IMR-90 (cell line): ENCODE results near the gene VCL. TPM values are rescaled to one million over a fixed set of nuclear protein-coding genes. Genes with fewer than 3 reads are reported as not detected.

Experiments
- ATAC-seq: fragments of 200-7000 bp; cut with Tn5 transposase; 2 replicates; pipeline ENCODE4 v1.9.1; 2020; ENCODE audit warnings: low read depth, mild to moderate bottlenecking, moderate library complexity
- BruUV-seq: library from RNA; stranded (reverse); fragments of 400-500 nt; replicated peaks from 2 replicates; lab custom pipeline; 2021; lab: Mats Ljungman, UMichigan
- CTCF ChIA-PET: fragments of 300-600 bp; formaldehyde crosslinking; extraction: SDS; loops from one replicate; lab custom pipeline; 2021; ENCODE audit warnings: antibody characterized with exemption; lab: Yijun Ruan, JAX
- POLR2A ChIA-PET: fragments of 300-600 bp; sonication (Branson Sonifier 250); formaldehyde crosslinking; loops from one replicate; lab custom pipeline; 2022; ENCODE audit warnings: antibody characterized with exemption; ENCODE audit not compliant: unreplicated experiment; lab: Charles Lee
- DNase-seq: peaks from one replicate; pipeline ENCODE4 v3.0.0; 2013
- H2AFZ ChIP-seq: replicated peaks from 2 replicates; pipeline ENCODE3; 2013; ENCODE audit warnings: low read length, mild to moderate bottlenecking; ENCODE audit not compliant: poor library complexity
- H2AK5ac ChIP-seq: 2 replicates; pipeline ENCODE4 v1.6.1; 2013; ENCODE audit warnings: low read depth, low read length, inconsistent platforms
- H2AK9ac ChIP-seq: replicated peaks from 2 replicates; pipeline ENCODE3; 2013; ENCODE audit warnings: mild to moderate bottlenecking, low read depth, low read length, moderate library complexity; ENCODE audit not compliant: poor library complexity
- H2BK120ac ChIP-seq: 2 replicates; pipeline ENCODE4 v1.6.1; 2013; ENCODE audit warnings: low read depth, low read length, inconsistent platforms
- H2BK15ac ChIP-seq: 3 replicates; pipeline ENCODE4 v1.6.1; 2013; ENCODE audit warnings: low read depth, low read length, inconsistent platforms
- H2BK20ac ChIP-seq: 2 replicates; pipeline ENCODE4 v1.6.1; 2013; ENCODE audit warnings: low read depth, mild to moderate bottlenecking, inconsistent platforms, low read length, moderate library complexity
- H2BK5ac ChIP-seq: 2 replicates; pipeline ENCODE4 v1.6.1; 2013; ENCODE audit warnings: mild to moderate bottlenecking, low read depth, low read length, inconsistent platforms; ENCODE audit not compliant: poor library complexity, severe bottlenecking
- H3K14ac ChIP-seq: replicated peaks from 2 replicates; pipeline ENCODE4 v1.6.1; 2013; ENCODE audit warnings: low read depth, low read length, inconsistent platforms
- H3K18ac ChIP-seq: 2 replicates; pipeline ENCODE4 v1.6.1; 2013; ENCODE audit warnings: low read depth, low read length, control low read depth
- H3K23ac ChIP-seq: 2 replicates; pipeline ENCODE4 v1.6.1; 2013; ENCODE audit warnings: low read depth, low read length, inconsistent platforms
- H3K27ac ChIP-seq: 2 replicates; pipeline ENCODE4 v1.5.1; 2013; ENCODE audit warnings: mild to moderate bottlenecking, control low read depth, low read length; ENCODE audit not compliant: insufficient read depth
- H3K27me3 ChIP-seq: 2 replicates; pipeline ENCODE4 v1.6.1; 2013; ENCODE audit warnings: low read length; ENCODE audit not compliant: control insufficient read depth, insufficient read depth
- H3K36me3 ChIP-seq: 2 replicates; pipeline ENCODE4 v1.6.1; 2013; ENCODE audit warnings: low read length, mixed read lengths; ENCODE audit not compliant: control insufficient read depth, insufficient read depth
- H3K4ac ChIP-seq: 2 replicates; pipeline ENCODE4 v1.6.1; 2013; ENCODE audit warnings: low read depth, low read length, inconsistent platforms
- H3K4me1 ChIP-seq: 2 replicates; pipeline ENCODE4 v1.6.1; 2013; ENCODE audit warnings: low read length, mixed read lengths; ENCODE audit not compliant: control insufficient read depth, insufficient read depth
- H3K4me2 ChIP-seq: 2 replicates; pipeline ENCODE4 v1.6.1; 2013; ENCODE audit warnings: low read depth, mild to moderate bottlenecking, control low read depth, low read length, moderate library complexity
- H3K4me3 ChIP-seq: 2 replicates; pipeline ENCODE4 v1.5.1; 2013; ENCODE audit warnings: low read depth, mild to moderate bottlenecking, control low read depth, low read length, moderate library complexity; ENCODE audit not compliant: insufficient read depth
- H3K56ac ChIP-seq: 2 replicates; pipeline ENCODE4 v1.6.1; 2013; ENCODE audit warnings: low read length, inconsistent platforms; ENCODE audit not compliant: insufficient read depth; ENCODE audit errors: extremely low read depth
- H3K79me1 ChIP-seq, 2 experiments: 2 replicates each; pipeline ENCODE4 v1.6.1; 2013; ENCODE audit warnings: low read length in 2 of 2, inconsistent platforms in 1 of 2, low read depth in 1 of 2
- H3K9ac ChIP-seq: 2 replicates; pipeline ENCODE4 v1.6.1; 2013; ENCODE audit warnings: low read depth, low read length, control low read depth
- H3K9me1 ChIP-seq: 2 replicates; pipeline ENCODE4 v1.6.1; 2013; ENCODE audit warnings: low read length, inconsistent platforms; ENCODE audit not compliant: insufficient read depth
- H3K9me3 ChIP-seq: 2 replicates; pipeline ENCODE4 v1.6.1; 2013; ENCODE audit warnings: low read length; ENCODE audit not compliant: control insufficient read depth, insufficient read depth
- H4K20me1 ChIP-seq: 2 replicates; pipeline ENCODE4 v1.6.1; 2013; ENCODE audit warnings: low read length, inconsistent platforms; ENCODE audit not compliant: insufficient read depth
- H4K5ac ChIP-seq: 2 replicates; pipeline ENCODE4 v1.6.1; 2013; ENCODE audit warnings: mild to moderate bottlenecking, low read depth, low read length, control low read depth
- H4K8ac ChIP-seq, 2 experiments: 2 replicates each; pipeline ENCODE4 v1.6.1; 2013; ENCODE audit warnings: low read depth in 2 of 2, low read length in 2 of 2, control low read depth in 1 of 2, inconsistent platforms in 1 of 2
- H4K91ac ChIP-seq: 2 replicates; pipeline ENCODE4 v1.6.1; 2013; ENCODE audit warnings: low read depth, low read length, inconsistent platforms; ENCODE audit not compliant: insufficient read depth
- CEBPB ChIP-seq: IDR thresholded peaks from 2 replicates; pipeline ENCODE4 v1.6.1; 2012; ENCODE audit warnings: low read depth, low read length, improper control_type of control experiment
- FOS ChIP-seq: fragments of 150-350 bp; IDR thresholded peaks from 2 replicates; pipeline ENCODE4 v1.6.1; 2016; ENCODE audit warnings: low read depth, low read length
- MAFK ChIP-seq: IDR thresholded peaks from 2 replicates; pipeline ENCODE4 v1.6.1; 2012; ENCODE audit warnings: low read depth, low read length, improper control_type of control experiment
- MAZ ChIP-seq: IDR thresholded peaks from 2 replicates; pipeline ENCODE4 v1.6.1; 2012; ENCODE audit warnings: low read depth, mild to moderate bottlenecking, low read length, improper control_type of control experiment, moderate library complexity, borderline replicate concordance
- MXI1 ChIP-seq: IDR thresholded peaks from 2 replicates; pipeline ENCODE4 v1.6.1; 2012; ENCODE audit warnings: low read depth, mild to moderate bottlenecking, low read length, moderate library complexity, borderline replicate concordance
- NFE2L2 ChIP-seq: fragments of 150-350 bp; IDR thresholded peaks from 2 replicates; pipeline ENCODE4 v1.6.1; 2016; ENCODE audit warnings: low read depth, mild to moderate bottlenecking, low read length
- RAD21 ChIP-seq: IDR thresholded peaks from 2 replicates; pipeline ENCODE4 v1.6.1; 2012; ENCODE audit warnings: low read length, improper control_type of control experiment
- RCOR1 ChIP-seq: IDR thresholded peaks from 2 replicates; pipeline ENCODE4 v1.6.1; 2012; ENCODE audit warnings: mild to moderate bottlenecking, low read length, improper control_type of control experiment; ENCODE audit not compliant: insufficient replicate concordance
- RFX5 ChIP-seq: IDR thresholded peaks from 2 replicates; pipeline ENCODE4 v1.8.0; 2012; ENCODE audit warnings: low read depth, mild to moderate bottlenecking, low read length, moderate library complexity
- SMC3 ChIP-seq: fragments of 150-350 bp; IDR thresholded peaks from 2 replicates; pipeline ENCODE4 v1.6.1; 2016; ENCODE audit warnings: low read depth, mild to moderate bottlenecking, antibody characterized with exemption, low read length, moderate library complexity
- WGBS, 2 experiments: methylation state at CpG; one replicate each; pipeline versions ENCODE4 v1.1.5 to v1.1.7; 2013; ENCODE audit warnings: missing lambda C conversion rate in 2 of 2; ENCODE audit not compliant: insufficient read length in 1 of 2; ENCODE audit errors: extremely low coverage in 2 of 2; 5-methylcytosine and 5-hydroxymethylcytosine counted together
- dilution Hi-C: fragments of 300-500 bp; cut with HindIII; formaldehyde crosslinking; loops from one replicate; pipeline ENCODE4 v1.14.3; 2018; ENCODE audit warnings: low sequenced_read_pairs; ENCODE audit not compliant: unreplicated experiment
- in situ Hi-C: fragments of 300-500 bp; cut with MboI; formaldehyde crosslinking; loops from 3 replicates; pipeline ENCODE4 v1.14.3; 2019; ENCODE audit warnings: low sequenced_read_pairs, inconsistent platforms, mixed read lengths
- intact Hi-C: fragments of 100-400 bp; cut with micrococcal nuclease; formaldehyde crosslinking; loops from 2 replicates; pipeline ENCODE4 v1.10.0; 2022
- polyA plus RNA-seq, 3 experiments: library from polyadenylated mRNA; depleted of rRNA; stranded (reverse); fragments of >200 nt; gene quantifications; 2 replicates each; pipeline ENCODE4 v1.2.3, GENCODE V29; 2012; ENCODE audit warnings: low replicate concordance in 1 of 3
- total RNA-seq: library from RNA; depleted of rRNA; stranded (reverse); fragments of >200 nt; gene quantifications from 2 replicates; pipeline ENCODE4 v1.2.3, GENCODE V29; 2012
- TF ChIP-seq, protein P1 (sequence below): fragments of 150-350 bp; IDR thresholded peaks from 2 replicates; pipeline ENCODE4 v1.6.1; 2016; ENCODE audit warnings: low read depth, mild to moderate bottlenecking, low read length, moderate library complexity, borderline replicate concordance
- TF ChIP-seq, protein P2 (sequence below): conservative IDR thresholded peaks from 2 replicates; pipeline ENCODE4 v1.5.1; 2012; ENCODE audit warnings: mild to moderate bottlenecking, low read depth, low read length, improper control_type of control experiment
- TF ChIP-seq, protein P3 (sequence below): fragments of 150-350 bp; IDR thresholded peaks from 2 replicates; pipeline ENCODE4 v1.6.1; 2017; ENCODE audit warnings: mild to moderate bottlenecking, antibody characterized with exemption, low read length, low read depth

VCL gene
- total and polyA plus RNA-seq, 2 of the 4 experiments (the other 2 are of a cell fraction) = 227 to 283 TPM

DNA sequence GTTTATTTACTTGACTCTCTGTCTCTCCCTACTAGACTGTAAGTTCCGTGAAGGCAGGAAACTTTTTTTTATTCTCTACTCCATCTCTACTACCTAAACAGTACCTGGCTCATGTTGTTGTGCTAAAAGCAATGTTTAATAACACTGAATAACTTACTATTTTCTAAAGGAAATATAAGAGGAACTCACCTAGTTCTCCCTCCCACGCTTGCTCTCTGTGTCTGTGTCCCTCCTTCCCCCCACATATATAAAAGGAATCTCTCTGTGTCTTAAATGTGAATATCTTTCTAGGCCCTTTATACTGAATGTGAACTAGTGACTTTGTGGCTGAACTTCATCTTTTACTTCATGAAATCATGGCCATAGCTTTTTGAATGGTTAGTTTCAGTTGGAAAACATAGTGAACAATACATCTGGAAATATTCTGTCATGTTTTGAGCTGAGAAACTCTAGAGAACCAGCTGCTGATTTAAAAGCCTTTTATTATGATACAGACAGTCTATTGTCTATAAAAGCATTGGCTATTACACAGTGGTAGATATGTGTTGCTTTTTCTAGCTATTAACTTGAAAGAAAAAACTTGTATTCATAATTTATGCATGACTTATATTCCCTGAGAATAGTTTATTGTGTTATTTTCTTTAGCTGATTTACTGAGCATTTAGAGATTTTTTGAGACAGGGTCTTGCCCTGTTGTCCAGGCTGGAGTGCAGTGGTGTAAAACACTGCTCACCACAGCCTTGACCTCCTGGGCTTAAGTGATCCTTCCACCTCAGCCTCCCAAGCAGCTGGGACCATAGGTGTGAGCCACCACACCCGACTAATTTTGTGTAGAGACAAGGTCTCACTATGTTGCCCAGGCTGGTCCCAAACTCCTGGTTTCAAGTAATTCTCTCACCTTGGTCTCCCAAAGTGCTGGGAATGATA, 42.5 kb downstream of the VCL start:
- ChIA-PET POLR2A (no interaction called here), CTCF (interaction anchor here (0.6 to 1.7 kb wide), 2 partner anchors 100 to 726 kb away, joined by 3 read pairs; no protein-coding TSS in a partner anchor)
- no peak overlapping the region for H4K91ac ChIP-seq
- H3K36me3 ChIP-seq = peaks cover 28% of the 10 kb centered on the region
- H2BK120ac ChIP-seq = no peak overlapping the region
- ATAC-seq (no peak), DNase-seq (no peak)
- H2AK9ac ChIP-seq = no peak overlapping the region
- peaks cover 56% of the 10 kb centered on the region for H4K20me1 ChIP-seq
- no peaks in the 10 kb centered on the region for H3K27me3 ChIP-seq
- peak overlapping the region; percentile 24; the same call in 1 of the 2 replicates for H4K5ac ChIP-seq
- no peak overlapping the region for H3K9ac ChIP-seq
- H3K4ac ChIP-seq = no peak overlapping the region
- no peak overlapping the region for H3K4me3 ChIP-seq
- no peak overlapping the region for H2BK20ac ChIP-seq
- intact Hi-C loops (no loop called here), dilution Hi-C loops (no loop called here), in situ Hi-C loops (no loop called here)
- H3K4me2 ChIP-seq = no peak overlapping the region
- H3K9me3 ChIP-seq = no peaks in the 10 kb centered on the region
- no TSS peak for BruUV-seq
- no peak overlapping the region for H3K14ac ChIP-seq
- H3K23ac ChIP-seq = no peak overlapping the region; the same call in 1 of the 2 replicates
- peak overlapping the region in 1 of 2 experiments; percentile 34; a peak in 1 of 4 replicates for H4K8ac ChIP-seq
- no peak overlapping the region for H2AFZ ChIP-seq
- H3K56ac ChIP-seq = no peak overlapping the region
- WGBS, 2 experiments = no CpG with 5 or more reads among the region's 3 CpGs
- peak overlapping the region; percentile 31 for H2BK5ac ChIP-seq
- peaks cover 6 to 44% of the 10 kb centered on the region in 2 experiments; a peak in 3 of 4 replicates for H3K79me1 ChIP-seq
- H3K9me1 ChIP-seq = peaks cover 7% of the 10 kb centered on the region; the same call in 1 of the 2 replicates
- H3K18ac ChIP-seq = peak overlapping the region; percentile 15
- no peak overlapping the region for H2AK5ac ChIP-seq
- H3K27ac ChIP-seq = peak overlapping the region; percentile 48; the same call in 1 of the 2 replicates
- peaks cover 12% of the 10 kb centered on the region for H3K4me1 ChIP-seq
- no peak overlapping the region for H2BK15ac ChIP-seq
- TF ChIP-seq CEBPB (no peak), RCOR1 (no peak), MXI1 (no peak), FOS (no peak), RFX5 (no peak), NFE2L2 (no peak), SMC3 (no peak), MAFK (no peak), MAZ (no peak), RAD21 (no peak)
- TF ChIP-seq, protein P1, sequence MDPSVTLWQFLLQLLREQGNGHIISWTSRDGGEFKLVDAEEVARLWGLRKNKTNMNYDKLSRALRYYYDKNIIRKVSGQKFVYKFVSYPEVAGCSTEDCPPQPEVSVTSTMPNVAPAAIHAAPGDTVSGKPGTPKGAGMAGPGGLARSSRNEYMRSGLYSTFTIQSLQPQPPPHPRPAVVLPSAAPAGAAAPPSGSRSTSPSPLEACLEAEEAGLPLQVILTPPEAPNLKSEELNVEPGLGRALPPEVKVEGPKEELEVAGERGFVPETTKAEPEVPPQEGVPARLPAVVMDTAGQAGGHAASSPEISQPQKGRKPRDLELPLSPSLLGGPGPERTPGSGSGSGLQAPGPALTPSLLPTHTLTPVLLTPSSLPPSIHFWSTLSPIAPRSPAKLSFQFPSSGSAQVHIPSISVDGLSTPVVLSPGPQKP = no peak
- TF ChIP-seq, protein P2, sequence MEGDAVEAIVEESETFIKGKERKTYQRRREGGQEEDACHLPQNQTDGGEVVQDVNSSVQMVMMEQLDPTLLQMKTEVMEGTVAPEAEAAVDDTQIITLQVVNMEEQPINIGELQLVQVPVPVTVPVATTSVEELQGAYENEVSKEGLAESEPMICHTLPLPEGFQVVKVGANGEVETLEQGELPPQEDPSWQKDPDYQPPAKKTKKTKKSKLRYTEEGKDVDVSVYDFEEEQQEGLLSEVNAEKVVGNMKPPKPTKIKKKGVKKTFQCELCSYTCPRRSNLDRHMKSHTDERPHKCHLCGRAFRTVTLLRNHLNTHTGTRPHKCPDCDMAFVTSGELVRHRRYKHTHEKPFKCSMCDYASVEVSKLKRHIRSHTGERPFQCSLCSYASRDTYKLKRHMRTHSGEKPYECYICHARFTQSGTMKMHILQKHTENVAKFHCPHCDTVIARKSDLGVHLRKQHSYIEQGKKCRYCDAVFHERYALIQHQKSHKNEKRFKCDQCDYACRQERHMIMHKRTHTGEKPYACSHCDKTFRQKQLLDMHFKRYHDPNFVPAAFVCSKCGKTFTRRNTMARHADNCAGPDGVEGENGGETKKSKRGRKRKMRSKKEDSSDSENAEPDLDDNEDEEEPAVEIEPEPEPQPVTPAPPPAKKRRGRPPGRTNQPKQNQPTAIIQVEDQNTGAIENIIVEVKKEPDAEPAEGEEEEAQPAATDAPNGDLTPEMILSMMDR = no peak
- TF ChIP-seq, protein P3, sequence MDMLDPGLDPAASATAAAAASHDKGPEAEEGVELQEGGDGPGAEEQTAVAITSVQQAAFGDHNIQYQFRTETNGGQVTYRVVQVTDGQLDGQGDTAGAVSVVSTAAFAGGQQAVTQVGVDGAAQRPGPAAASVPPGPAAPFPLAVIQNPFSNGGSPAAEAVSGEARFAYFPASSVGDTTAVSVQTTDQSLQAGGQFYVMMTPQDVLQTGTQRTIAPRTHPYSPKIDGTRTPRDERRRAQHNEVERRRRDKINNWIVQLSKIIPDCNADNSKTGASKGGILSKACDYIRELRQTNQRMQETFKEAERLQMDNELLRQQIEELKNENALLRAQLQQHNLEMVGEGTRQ = no peak
